ENCODE data around the gene TJP1.
"Not testable (repeated sequence)": the region's sequence is repeated elsewhere in the genome, so short reads cannot be mapped to it uniquely, and the experiment has no call there.

Gene TJP1

GRCh38 chr15:29756358-29757267 lies 65.7 kb downstream of the TJP1 start:
- in situ Hi-C loops (cut with HindIII; ENCODE audit: low pct_unique_long_range_greater_than_20kb, low sequenced_read_pairs), result no loop called here
- TF ChIP-seq JUND (IDR thresholded peaks at IDR 0.05; ENCODE audit: low read depth), result no peak
- DNase-seq (ENCODE audit: low read depth in 1 of 2, low spot score in 1 of 2), result no peak

GRCh38 chr15:29754009-29754408 lies 68.3 kb downstream of the TJP1 start:
- DNase-seq (ENCODE audit: low read depth in 1 of 2, low spot score in 1 of 2); in situ Hi-C loops (cut with HindIII; ENCODE audit: low pct_unique_long_range_greater_than_20kb, low sequenced_read_pairs): not testable (repeated sequence)

- in situ Hi-C loops (cut with HindIII; ENCODE audit: low pct_unique_long_range_greater_than_20kb, low sequenced_read_pairs), result no loop called here
- no peak for DNase-seq (ENCODE audit: low read depth in 1 of 2, low spot score in 1 of 2)
- no peak for TF ChIP-seq JUND (IDR thresholded peaks at IDR 0.05; ENCODE audit: low read depth)
Measured at GRCh38 chr15:29753506-29753905, 68.8 kb downstream of the TJP1 start.

GRCh38 chr15:29750754-29751153 lies 71.5 kb downstream of the TJP1 start:
- no peak for DNase-seq (ENCODE audit: low read depth in 1 of 2, low spot score in 1 of 2)
- in situ Hi-C loops (cut with HindIII; ENCODE audit: low pct_unique_long_range_greater_than_20kb, low sequenced_read_pairs), result no loop called here
- TF ChIP-seq JUND (IDR thresholded peaks at IDR 0.05; ENCODE audit: low read depth), result no peak

- in situ Hi-C loops (cut with HindIII; ENCODE audit: low pct_unique_long_range_greater_than_20kb, low sequenced_read_pairs), result no loop called here
- no peak for DNase-seq (ENCODE audit: low read depth in 1 of 2, low spot score in 1 of 2)
Measured at GRCh38 chr15:29749365-29750086, 72.7 kb downstream of the TJP1 start.

GRCh38 chr15:29747837-29748417 lies 74.3 kb downstream of the TJP1 start:
- no peak for DNase-seq (ENCODE audit: low read depth in 1 of 2, low spot score in 1 of 2)
- TF ChIP-seq JUND (IDR thresholded peaks at IDR 0.05; ENCODE audit: low read depth), result no peak
- in situ Hi-C loops (cut with HindIII; ENCODE audit: low pct_unique_long_range_greater_than_20kb, low sequenced_read_pairs), result no loop called here

More at GRCh38 chr15:29749365-29750086, 72.7 kb downstream of the TJP1 start:
- no peak for TF ChIP-seq JUND (IDR thresholded peaks at IDR 0.05; ENCODE audit: low read depth)

GRCh38 chr15:29743475-29743874 lies 78.8 kb downstream of the TJP1 start:
- in situ Hi-C loops (cut with HindIII; ENCODE audit: low pct_unique_long_range_greater_than_20kb, low sequenced_read_pairs), result no loop called here
- no peak for TF ChIP-seq JUND (IDR thresholded peaks at IDR 0.05; ENCODE audit: low read depth)
- DNase-seq (ENCODE audit: low read depth in 1 of 2, low spot score in 1 of 2), result no peak

- in situ Hi-C loops (cut with HindIII; ENCODE audit: low pct_unique_long_range_greater_than_20kb, low sequenced_read_pairs), result no loop called here
- DNase-seq (ENCODE audit: low read depth in 1 of 2, low spot score in 1 of 2), result no peak
- TF ChIP-seq JUND (IDR thresholded peaks at IDR 0.05; ENCODE audit: low read depth), result no peak
Measured at GRCh38 chr15:29740692-29741311, 81.5 kb downstream of the TJP1 start.

- no peak for TF ChIP-seq JUND (IDR thresholded peaks at IDR 0.05; ENCODE audit: low read depth)
Measured at GRCh38 chr15:29736744-29737020, 85.6 kb downstream of the TJP1 start.

GRCh38 chr15:29736012-29736743 lies 86.1 kb downstream of the TJP1 start:
- no peak for TF ChIP-seq JUND (IDR thresholded peaks at IDR 0.05; ENCODE audit: low read depth)
- in situ Hi-C loops (cut with HindIII; ENCODE audit: low pct_unique_long_range_greater_than_20kb, low sequenced_read_pairs), result no loop called here
- DNase-seq (ENCODE audit: low read depth in 1 of 2, low spot score in 1 of 2), result no peak

More at GRCh38 chr15:29736744-29737020, 85.6 kb downstream of the TJP1 start:
- in situ Hi-C loops (cut with HindIII; ENCODE audit: low pct_unique_long_range_greater_than_20kb, low sequenced_read_pairs), result no loop called here
- no peak for DNase-seq (ENCODE audit: low read depth in 1 of 2, low spot score in 1 of 2)

GRCh38 chr15:29734917-29735572 lies 87.2 kb downstream of the TJP1 start:
- in situ Hi-C loops (cut with HindIII; ENCODE audit: low pct_unique_long_range_greater_than_20kb, low sequenced_read_pairs), result no loop called here
- TF ChIP-seq JUND (IDR thresholded peaks at IDR 0.05; ENCODE audit: low read depth), result no peak
- DNase-seq (ENCODE audit: low read depth in 1 of 2, low spot score in 1 of 2), result no peak

- in situ Hi-C loops (cut with HindIII; ENCODE audit: low pct_unique_long_range_greater_than_20kb, low sequenced_read_pairs), result no loop called here
- TF ChIP-seq JUND (IDR thresholded peaks at IDR 0.05; ENCODE audit: low read depth), result no peak
- DNase-seq (ENCODE audit: low read depth in 1 of 2, low spot score in 1 of 2), result no peak
Measured at GRCh38 chr15:29731865-29732264, 90.4 kb downstream of the TJP1 start.

- in situ Hi-C loops (cut with HindIII; ENCODE audit: low pct_unique_long_range_greater_than_20kb, low sequenced_read_pairs), result not testable (repeated sequence)
Measured at GRCh38 chr15:29730471-29730870, 91.8 kb downstream of the TJP1 start.

More at GRCh38 chr15:29730471-29730870, 91.8 kb downstream of the TJP1 start:
- DNase-seq (ENCODE audit: low read depth in 1 of 2, low spot score in 1 of 2), result not testable (repeated sequence)
